AML-193 (cell line): ENCODE data around the gene ACAP3.
"Not testable (repeated sequence)": the region's sequence is repeated elsewhere in the genome, so short reads cannot be mapped to it uniquely, and the experiment has no call there.

ENCODE experiments used
- DNase-seq, 2 experiments: peaks; one replicate each; lab custom pipeline; 2025; lab: John Stamatoyannopoulos, UW

The ACAP3 gene

GRCh38 chr1:1262758-1263157 lies 45.0 kb downstream of the ACAP3 start:
- DNase-seq = no peak

GRCh38 chr1:1262071-1262470 lies 45.7 kb downstream of the ACAP3 start:
- no peak for DNase-seq

DNA sequence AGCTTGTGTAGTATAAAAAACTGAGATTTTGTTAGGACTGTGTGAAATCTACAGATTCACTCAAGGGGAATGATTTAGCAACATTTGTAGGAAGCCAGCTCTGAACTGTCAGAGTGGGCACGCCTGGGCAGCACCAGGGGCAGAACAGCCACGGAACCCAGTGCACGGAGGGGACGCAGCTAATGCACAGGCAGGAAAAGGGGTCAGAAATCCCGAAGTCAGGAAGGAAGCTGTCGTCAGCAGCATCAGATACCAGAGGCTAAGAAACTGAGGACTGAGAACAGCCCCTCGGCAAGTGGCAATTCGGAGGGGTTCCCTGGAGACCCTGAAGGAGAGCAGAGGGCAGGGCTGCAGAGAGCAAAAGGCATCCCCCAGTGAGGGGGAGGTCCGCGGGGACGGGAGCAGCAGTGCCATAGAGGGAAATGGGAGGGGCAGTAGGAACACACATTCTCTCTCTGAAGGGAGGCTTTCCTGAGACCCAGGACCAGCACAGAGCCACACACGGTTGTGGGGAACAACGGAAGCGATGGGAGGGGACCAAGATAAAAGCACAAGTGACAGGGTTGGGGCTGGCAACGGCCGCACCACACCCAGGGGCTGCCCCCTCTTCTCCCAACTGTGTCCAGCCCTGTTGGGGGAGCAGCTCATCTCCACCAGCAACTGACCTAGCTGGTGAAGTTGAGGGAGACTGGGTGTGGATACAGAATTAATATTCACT lies 46.7 kb downstream of the ACAP3 start:
- DNase-seq = no peak

- no peak for DNase-seq
These were observed 47.7 kb downstream of the ACAP3 start for GRCh38 chr1:1259951-1260600.

DNA sequence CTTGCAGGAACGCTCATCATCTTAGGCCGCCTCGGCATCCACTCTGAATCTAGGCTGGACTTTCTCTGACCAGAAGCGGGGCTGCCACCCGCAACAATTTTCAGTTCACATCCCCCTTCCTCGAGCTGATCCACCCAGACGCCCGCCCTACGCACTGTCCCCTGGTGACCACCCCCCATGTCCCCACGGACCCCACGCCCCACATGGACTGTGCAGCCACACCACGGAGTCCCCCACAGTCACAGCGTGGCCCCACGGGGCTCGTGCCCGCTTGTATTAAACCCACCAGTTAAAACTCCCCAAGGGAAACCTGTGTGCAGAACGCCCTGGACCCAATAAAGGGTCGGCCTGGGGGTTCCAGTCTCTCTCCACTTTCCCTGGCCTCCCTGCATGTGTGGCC lies 48.2 kb downstream of the ACAP3 start:
- no peak for DNase-seq

GRCh38 chr1:1259119-1259488 lies 48.6 kb downstream of the ACAP3 start:
- DNase-seq = no peak

DNA sequence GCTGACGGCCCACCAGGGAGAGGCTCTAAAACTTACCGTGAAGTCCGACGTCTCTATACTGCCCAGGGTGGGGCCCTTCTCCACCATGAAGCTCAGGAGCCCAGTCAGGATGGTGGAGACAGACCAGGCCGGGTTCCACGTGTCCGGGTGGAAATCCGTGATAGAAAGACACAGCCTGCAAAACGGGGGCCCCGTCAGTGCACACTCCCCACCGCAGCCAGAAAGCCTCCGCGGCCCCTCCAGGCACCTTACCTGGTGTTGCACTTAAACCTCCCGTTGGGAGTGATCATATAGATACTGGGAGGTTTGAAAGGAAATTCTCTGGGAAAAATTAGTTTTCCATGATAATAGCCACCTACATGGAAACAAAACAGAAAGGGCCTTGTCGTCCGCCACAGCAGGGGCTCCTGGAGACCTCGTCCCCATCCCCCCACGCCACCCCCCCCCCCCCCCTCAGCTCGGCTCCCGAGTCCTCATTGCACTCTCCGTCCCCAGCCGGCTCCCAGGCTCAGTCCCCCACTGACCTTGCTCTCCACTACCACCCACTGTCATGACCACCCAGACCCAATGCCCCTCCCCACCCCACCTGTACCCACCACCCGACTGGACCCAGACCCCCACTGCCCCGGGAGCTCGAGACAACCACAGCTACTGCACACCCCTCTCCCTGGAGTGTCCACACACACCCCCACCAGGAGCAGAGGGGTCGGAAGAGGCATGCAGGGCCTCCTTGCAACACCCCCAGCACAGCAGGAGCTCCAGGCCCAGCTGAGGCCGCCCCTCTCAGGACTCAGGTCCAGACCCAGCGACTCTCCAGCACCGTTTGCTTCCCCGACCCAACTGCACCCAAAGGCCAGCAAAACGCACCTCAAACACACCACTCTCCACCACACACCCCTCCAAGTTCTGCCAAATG lies 50.5 kb downstream of the ACAP3 start:
- DNase-seq = no peak

DNA sequence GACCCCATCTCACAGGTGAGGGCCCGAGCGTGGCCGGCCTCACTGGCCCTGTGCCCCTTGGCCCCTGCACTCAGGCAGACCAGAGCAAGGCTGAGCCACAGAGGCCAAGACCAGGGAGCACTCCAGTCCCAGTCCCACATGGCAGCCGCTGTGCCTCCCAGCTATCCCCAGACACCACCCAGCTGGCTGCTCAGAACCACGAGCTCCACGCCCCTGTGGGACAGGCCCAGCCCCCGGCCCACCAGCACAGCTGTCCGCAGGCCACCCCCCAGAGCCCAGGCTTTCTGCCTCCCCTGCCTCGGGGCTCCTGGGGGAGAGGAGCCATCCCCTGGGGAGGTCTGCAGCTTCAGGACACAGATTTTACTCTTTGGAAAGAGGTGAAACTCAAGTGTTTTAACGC lies 52.1 kb downstream of the ACAP3 start:
- DNase-seq = no peak

DNA sequence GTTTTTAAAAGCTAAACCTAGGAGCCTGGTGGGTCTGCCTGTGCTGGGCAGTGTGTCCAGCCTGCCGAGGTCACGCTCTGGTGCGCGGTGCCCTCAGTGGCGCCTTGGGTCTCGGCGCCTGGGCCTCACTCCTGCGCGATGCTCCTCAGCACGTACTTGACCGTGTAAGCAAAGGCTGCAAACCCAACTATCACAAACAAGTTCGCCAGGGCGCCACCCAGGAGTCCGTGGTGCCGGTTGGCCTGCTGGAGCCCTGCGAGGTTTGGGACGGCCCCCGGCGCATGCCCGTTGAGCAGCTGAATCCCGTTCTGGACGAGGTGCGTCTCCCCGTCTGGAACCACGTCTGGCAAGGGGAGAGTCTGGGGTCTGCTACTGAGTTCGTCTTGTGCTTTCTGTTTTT lies 52.7 kb downstream of the ACAP3 start:
- DNase-seq = no peak

- DNase-seq = no peak
These were observed 53.1 kb downstream of the ACAP3 start for GRCh38 chr1:1254667-1254998.

- DNase-seq = no peak
These were observed 53.6 kb downstream of the ACAP3 start for GRCh38 chr1:1253972-1254666.

DNA sequence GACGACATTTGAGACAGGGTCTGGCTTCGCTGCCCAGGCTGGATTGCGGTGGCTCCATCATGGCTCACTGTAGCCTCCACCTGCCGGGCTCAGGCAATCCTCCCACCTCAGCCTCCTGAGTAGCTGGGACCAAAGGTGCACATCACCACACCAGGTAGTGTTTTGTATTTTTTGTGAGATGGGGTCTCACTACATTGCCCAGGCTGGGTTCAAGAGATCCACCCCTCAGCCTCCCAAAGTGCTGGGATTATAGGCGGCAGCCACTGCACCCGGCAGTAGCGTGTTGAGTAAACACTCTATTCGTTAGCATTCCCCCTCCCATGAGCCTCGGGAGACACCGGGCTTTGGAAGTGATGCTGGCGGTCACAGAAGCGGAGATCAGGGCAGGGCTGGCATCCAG lies 54.4 kb downstream of the ACAP3 start:
- DNase-seq = no peak

- DNase-seq = no peak
These were observed 56.9 kb downstream of the ACAP3 start for GRCh38 chr1:1250786-1251284.

DNA sequence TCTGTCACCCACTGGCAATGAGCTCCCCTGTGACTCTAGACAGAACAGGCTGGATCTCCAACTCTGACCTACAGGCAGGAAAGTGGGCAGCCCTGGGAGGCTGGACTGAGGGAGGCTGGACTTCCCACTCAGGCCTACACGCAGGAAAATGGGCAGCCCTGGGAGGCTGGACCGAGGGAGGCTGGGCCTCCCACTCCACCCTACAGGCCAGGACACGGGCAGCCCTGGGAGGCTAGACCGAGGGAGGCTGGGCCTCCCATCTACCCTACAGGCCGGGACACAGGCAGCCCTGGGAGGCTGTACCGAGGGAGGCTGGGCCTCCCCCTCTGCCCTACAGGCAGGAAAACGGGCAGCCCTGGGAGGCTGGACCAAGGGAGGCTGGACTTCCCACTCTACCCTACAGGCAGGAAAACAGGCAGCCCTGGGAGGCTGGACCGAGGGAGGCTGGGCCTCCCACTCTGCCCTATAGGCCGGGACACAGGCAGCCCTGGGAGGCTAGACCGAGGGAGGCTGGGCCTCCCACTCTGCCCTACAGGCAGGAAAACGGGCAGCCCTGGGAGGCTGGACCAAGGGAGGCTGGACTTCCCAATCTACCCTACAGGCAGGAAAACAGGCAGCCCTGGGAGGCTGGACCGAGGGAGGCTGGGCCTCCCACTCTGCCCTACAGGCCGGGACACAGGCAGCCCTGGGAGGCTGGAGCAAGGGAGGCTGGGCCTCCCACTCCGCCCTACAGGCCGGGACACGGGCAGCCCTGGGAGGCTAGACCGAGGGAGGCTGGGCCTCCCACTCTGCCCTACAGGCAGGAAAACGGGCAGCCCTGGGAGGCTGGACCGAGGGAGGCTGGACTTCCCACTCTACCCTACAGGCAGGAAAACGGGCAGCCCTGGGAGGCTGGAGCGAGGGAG lies 59.5 kb downstream of the ACAP3 start:
- DNase-seq = not testable (repeated sequence)

DNA sequence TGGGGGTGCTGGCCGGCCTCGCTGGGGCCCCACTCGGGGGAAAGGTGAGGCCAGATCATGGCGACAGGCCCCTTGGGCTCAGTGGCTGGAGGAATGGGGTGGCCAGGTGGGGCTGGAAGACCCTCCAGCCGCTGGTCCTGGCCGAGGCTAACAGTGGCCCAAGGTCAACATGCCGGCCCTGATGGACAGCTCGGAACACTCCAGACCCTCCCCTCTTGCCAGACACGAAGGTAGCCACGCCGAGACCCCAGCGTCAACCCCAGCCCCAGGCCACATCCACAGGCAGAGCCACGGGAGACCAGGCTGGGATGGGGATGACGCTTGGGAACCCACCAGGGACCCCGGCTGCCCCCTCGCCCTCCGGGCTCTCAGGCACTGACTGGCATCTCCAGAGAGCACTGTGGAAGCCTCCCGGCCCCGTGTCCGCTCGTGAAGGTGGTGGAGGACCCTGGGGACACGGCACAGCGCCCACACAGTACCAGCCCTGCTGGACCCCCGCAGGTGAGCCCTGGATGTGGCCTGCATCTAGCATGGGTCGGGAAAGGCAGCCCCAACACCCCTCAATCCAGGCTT lies 60.3 kb downstream of the ACAP3 start:
- DNase-seq = no peak

DNA sequence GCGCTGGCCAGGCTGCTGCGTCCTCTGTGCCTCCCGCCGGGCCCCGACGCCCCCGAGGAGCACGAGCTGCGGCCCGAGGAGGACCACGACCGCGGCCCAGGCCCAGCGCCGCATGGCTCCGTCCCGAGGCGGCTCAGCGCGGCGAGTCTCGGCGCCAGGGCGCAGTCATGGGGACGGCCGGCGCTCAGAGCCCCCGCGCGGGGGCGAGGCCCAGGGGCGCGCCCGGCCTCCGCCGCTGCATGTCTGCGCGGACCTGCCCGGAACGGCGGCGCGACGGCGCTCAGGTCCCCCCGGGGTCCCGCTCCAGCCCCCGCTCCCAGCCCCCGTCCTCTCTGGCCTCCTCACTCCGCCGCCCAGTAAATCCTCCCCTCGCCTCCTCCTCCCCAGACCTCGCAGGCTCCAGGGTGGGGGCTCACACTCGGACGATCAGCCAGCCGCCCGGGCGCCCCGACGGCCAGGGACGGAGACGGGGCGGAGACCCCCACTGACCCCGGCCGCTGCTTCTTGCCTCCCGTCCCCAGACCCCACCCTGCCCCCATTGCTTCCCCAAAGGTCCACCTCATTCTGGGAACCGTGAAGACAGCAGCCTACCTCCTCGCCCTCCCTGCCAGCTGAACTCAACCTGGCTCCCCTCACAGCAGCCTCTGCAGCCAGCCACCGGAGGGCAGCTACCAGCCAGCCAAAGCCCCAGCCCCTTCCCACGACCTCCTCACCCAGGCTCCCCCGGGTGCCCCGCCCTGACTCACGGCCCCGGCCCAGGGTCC lies 61.0 kb downstream of the ACAP3 start, which contains the start of gene C1QTNF12:
Gene C1QTNF12 (minus strand): TSS at position 146 of the 764 bp plus-strand sequence. CDS start 32 bp downstream, at position 114.
- DNase-seq = no peak

DNA sequence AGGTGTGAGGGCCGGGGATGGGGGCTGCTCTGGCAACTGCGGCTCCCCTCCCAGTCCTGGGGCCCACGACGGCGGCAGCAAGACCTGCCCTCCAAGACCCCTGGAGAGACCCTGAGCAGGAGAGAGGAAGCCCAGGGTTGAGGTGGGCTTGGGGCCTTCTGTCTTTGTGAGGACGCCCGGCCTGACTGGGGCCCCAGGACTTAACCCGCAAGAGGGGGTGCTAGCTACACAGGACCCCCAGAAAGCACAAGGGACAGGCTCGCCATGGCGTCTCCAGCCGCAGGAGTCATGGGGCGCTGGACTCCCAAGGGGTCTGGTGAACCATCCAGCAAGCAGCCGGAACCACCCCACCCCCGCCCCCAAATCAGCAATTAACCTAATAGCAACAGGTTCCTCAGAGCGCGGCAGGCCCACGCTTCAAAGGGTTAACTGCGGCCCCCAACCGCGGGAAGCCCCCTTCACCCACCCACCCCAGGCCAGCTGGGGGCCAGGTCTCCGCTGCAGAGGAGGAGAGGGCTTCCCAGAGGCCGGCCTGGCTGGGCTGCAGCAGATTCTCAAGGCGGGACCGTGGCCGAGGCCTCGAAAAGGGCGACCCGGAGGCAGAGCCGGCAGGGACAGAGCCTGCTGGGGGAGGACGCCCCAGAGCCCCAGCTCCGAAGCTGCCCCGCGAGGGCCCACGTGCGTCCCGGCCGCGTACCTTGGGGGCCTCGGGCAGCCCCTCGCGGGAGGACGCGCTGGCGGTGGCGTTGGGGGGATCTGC lies 61.7 kb downstream of the ACAP3 start:
- no peak for DNase-seq

- no peak for DNase-seq
These were observed 62.4 kb downstream of the ACAP3 start for GRCh38 chr1:1245178-1245816.
